NCI-H748 (cell line): Measurements from ENCODE around the gene PPP6R1.

Source experiments
- DNase-seq: peaks from one replicate; lab custom pipeline; 2025; ENCODE audit not compliant: unreplicated experiment; lab: John Stamatoyannopoulos, UW

Gene PPP6R1

GRCh38 chr19:55279770-55280643, 21.2 kb upstream of the PPP6R1 start, which contains the start of gene HSPBP1:
TSS of gene HSPBP1 (minus strand) at chr19:55280110. CDS start at chr19:55279608, 502 bp downstream.
- DNase-seq: peak; percentile 99

GRCh38 chr19:55279340-55279739, 20.5 kb upstream of the PPP6R1 start:
- no peak for DNase-seq

- no peak for DNase-seq
Measured at GRCh38 chr19:55278391-55279135, 19.7 kb upstream of the PPP6R1 start.

GRCh38 chr19:55277494-55277893, 18.7 kb upstream of the PPP6R1 start:
- DNase-seq: no peak

GRCh38 chr19:55276720-55277430, 18.1 kb upstream of the PPP6R1 start:
- DNase-seq: no peak

- no peak for DNase-seq
Measured at GRCh38 chr19:55275851-55276719, 17.3 kb upstream of the PPP6R1 start.

- DNase-seq: no peak
Measured at GRCh38 chr19:55273978-55274707, 15.3 kb upstream of the PPP6R1 start.

- DNase-seq: no peak
Measured at GRCh38 chr19:55272142-55272541, 13.3 kb upstream of the PPP6R1 start.

- DNase-seq: no peak
Measured at GRCh38 chr19:55270172-55270942, 11.5 kb upstream of the PPP6R1 start.

GRCh38 chr19:55269299-55269698, 10.5 kb upstream of the PPP6R1 start:
- no peak for DNase-seq

- DNase-seq: no peak
Measured at GRCh38 chr19:55266840-55267239, 8.0 kb upstream of the PPP6R1 start.

GRCh38 chr19:55266404-55266803, 7.6 kb upstream of the PPP6R1 start:
- DNase-seq: no peak

- DNase-seq: no peak
Measured at GRCh38 chr19:55265723-55266386, 7.0 kb upstream of the PPP6R1 start.

- DNase-seq: no peak
Measured at GRCh38 chr19:55265173-55265572, 6.4 kb upstream of the PPP6R1 start.

GRCh38 chr19:55264531-55264930, 5.7 kb upstream of the PPP6R1 start:
- no peak for DNase-seq

GRCh38 chr19:55262359-55262758, 3.5 kb upstream of the PPP6R1 start:
- DNase-seq: no peak

GRCh38 chr19:55261671-55262126, 2.9 kb upstream of the PPP6R1 start:
- DNase-seq: peak; percentile 90

- no peak for DNase-seq
Measured at GRCh38 chr19:55259540-55260210, 858 bp upstream of the PPP6R1 start.
